Amniotic epithelial cell (primary cell): ENCODE data around the gene SERGEF.

Source experiments
- DNase-seq: peaks from one replicate; pipeline ENCODE4 v3.0.0-alpha.2; 2010; ENCODE audit warnings: low read depth

SERGEF gene

DNA sequence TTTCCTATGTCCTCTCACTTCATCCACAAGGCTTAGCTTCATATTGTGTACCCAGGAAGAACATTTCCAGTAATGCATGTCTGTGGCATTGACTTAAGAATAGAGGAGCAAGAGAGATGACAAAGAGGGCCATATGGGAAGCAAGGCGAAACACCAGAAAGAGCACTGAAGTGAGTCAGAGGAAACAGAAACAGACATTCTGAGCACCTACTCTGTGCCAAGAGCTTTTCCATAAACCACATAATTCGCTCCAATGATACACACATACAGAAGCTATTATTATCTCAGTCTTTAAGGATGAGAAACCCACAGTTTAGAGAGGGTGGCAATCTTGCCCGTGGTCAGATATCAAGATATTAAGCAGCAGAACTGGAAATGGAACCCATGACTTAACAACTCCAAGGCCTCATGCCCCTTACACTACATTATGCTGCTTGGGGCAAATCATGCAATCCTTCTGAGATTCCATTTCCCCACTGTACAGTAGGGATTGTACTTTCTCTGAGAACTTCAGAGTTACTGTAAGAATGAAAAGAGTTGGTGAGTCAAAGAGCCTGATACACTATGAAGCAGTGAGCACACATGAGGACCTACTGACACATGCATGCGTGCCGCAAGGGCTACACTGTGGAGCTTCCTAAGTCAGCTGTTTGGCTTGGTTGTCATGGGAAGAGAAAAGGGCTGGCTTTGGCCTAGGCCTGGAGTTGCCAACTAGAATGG, 151.7 kb downstream of the SERGEF start:
- peak; percentile 14 for DNase-seq

- DNase-seq: peak; percentile 18
Observed at GRCh38 chr11:17859552-17859951, 153.3 kb downstream of the SERGEF start.

- no peak for DNase-seq
Observed at GRCh38 chr11:17855531-17856290, 157.1 kb downstream of the SERGEF start.

DNA sequence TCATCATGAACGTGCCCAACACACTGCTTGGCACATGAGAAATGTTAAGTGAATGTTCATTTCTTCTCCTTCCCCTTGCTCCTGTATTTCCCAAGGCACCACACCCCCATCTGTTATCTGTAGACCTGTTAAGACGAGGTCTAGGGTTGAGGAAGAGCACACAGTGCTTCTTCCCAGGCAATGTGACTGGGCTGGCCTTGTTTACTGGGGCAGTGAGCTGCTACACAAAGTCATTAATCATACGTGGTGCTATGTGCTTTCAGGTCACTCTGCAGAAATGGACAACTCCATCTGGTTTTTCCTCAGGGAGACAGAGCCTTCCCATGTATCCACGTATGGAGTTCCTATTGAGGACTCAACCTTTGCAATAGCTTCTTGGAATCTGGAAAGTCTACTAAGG, 159.6 kb downstream of the SERGEF start:
- DNase-seq: peak; percentile 18

DNA sequence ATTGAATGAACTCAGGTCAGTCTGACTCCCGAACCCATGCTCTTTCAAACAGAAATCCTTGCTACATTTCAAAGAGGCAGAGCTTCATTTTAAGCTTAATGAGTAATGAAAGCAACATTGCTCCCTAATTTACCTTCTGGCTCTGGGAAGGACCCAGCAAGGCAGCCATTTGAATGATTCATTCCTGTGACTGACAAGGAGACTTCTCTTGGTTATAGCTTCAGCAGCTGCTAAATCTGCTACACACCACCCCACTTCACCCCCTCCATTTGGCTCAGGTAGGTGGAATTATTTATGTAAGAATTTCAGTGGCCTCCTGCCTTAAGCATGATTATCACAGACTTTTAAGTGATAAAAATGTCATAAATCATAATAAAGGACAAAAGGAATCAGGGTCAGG, 160.6 kb downstream of the SERGEF start:
- no peak for DNase-seq

- no peak for DNase-seq
Observed at GRCh38 chr11:17851697-17852096, 161.2 kb downstream of the SERGEF start.

DNA sequence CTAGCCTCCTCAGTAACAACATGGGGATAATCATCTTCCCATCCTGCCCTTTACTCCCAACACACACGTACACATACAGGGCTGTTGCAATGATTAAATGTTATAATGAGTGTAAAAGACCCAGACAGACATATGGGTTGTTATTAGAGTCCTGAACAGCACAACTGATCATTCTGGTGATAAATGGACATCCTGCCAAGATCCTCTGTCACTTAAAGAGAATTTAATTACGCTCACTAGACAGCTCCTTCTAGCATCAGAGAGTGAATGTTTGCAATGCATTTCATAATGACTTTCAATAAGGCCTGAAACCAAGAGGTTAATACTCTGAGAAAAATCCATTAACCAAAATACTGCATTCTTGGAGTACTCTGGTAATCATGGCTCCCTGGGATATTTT, 162.5 kb downstream of the SERGEF start:
- no peak for DNase-seq

GRCh38 chr11:17848715-17849114, 164.1 kb downstream of the SERGEF start:
- no peak for DNase-seq

GRCh38 chr11:17846852-17847453, 165.9 kb downstream of the SERGEF start:
- DNase-seq: peak; percentile 24

DNA sequence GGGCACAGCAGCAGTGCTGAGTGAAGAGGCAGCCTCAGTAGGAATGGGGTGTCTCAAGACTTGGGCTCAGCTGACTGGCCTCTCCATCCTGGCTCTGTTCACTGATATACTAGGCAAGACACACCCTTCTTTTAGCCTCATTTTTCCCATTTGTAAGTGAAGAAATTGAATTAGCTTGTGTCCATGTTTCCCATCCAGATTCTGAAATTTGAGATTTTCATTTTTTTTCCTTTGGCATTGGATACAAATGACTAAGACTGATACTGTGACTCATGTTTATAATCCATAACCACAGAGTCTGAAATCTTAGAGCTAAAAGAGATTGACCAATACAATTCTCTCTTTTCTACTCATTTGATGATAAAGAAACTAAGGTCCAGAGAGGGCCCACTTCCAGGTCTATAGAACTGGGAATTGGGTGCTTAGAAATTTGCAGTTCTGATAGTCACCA, 167.4 kb downstream of the SERGEF start:
- peak; percentile 49 for DNase-seq

DNA sequence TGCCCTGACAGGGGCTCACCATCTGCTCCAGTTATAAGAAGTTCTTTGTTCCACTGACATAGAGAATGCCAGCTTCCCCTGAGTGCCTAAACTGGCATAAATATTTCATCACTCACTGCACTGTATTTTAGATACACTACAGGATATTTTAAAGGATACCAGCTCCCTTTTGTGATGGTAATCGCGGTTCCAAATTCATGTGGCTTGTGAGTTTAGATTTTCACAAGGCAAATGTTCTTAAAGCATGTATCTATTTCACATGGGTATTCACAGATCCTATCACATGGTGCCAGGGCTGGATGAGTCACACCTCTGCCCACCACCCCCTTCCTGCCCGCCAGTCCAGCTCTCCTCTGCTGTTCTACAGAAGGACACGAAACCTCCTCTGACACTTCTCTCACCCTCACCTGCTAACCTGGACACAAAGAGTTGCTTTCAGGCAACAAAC, 172.7 kb downstream of the SERGEF start:
- DNase-seq: no peak

DNA sequence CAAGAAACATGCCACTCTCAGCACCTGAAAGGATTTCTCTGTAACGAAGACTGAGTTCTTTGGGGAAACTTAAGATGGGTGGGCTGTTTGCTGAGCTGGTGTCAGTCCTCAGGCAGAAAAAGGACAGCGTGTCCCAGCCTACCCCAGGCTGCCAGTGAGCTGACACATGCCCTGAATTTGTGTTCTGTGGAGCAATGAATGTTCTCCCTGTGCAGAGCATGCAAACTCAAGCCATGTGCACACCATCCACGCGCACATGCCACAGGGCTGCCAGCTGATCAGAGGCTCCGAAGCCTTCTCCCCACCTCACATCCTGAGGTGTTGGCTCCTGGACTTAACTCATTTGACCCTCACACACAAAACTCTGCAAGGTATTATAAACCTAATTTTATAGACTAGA, 173.4 kb downstream of the SERGEF start:
- DNase-seq: no peak

GRCh38 chr11:17838102-17838501, 174.7 kb downstream of the SERGEF start:
- no peak for DNase-seq

GRCh38 chr11:17831883-17832282, 181.0 kb downstream of the SERGEF start:
- no peak for DNase-seq

GRCh38 chr11:17831228-17831627, 181.6 kb downstream of the SERGEF start:
- DNase-seq: no peak

GRCh38 chr11:17828311-17828751, 184.5 kb downstream of the SERGEF start:
- DNase-seq: peak; percentile 16

- DNase-seq: no peak
Observed at GRCh38 chr11:17827006-17827405, 185.8 kb downstream of the SERGEF start.

- DNase-seq: no peak
Observed at GRCh38 chr11:17822401-17822781, 190.5 kb downstream of the SERGEF start.

- DNase-seq: peak; percentile 73
Observed at GRCh38 chr11:17821648-17822400, 191.0 kb downstream of the SERGEF start.

DNA sequence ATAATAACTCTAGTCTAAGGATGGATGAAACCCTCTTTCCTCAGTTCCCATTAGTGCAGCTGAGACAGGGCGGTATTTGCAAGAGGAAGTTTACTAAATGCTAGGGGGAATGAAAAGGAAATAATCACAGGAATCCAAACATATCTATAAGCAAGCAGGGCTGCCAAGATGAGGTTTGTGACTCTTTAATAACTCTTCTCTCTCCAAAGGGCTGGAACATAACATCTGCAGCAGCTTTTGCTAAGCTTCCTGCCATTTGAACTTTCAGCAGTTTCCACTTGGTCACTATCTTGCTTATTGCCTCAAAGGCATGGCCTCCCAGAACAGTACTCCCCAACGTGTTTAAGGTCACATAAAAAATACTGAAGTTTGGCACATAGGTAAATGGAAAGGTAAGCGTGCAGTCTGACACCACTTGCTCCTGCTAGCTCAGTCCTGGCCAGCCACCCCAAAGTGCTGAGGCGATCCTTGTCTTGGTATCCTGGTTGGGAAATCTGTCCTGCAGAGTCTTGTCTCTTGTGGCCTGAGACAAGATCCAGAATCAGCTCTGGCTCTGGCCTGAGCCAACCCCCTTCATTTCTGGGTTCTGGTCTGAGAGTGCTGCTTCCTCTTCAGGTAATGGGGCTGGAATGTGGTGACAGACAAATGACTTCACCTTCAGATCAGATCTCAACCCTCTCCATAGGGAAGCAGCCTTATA, 196.5 kb downstream of the SERGEF start:
- no peak for DNase-seq

DNA sequence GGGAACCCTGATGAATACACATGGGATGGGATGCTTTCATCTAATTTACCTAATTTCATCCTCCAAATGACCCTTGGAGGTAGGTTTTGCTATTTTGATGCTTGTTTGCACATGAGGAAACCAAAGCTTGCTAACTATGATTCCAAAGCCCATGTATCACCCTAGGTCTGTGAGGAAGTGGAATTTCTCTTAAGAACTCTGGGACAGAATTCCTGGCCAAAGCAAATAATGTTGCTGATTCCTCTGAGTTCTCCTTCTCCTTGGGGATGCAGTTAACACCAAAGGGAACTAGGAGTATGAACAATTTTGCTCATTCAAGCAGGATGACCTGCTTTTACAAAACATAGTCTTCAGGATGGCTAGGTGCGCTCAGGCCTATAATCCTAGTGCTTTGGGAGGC, 198.3 kb downstream of the SERGEF start:
- no peak for DNase-seq
